H9 (cell line): ENCODE measurements around the gene NFATC1. TPM values are rescaled to one million over a fixed set of nuclear protein-coding genes. Genes with fewer than 3 reads are reported as not detected.

Experiments
- DNase-seq: peaks from one replicate; pipeline ENCODE4 v3.0.0-alpha.2; 2017
- H2AFZ ChIP-seq: one replicate; pipeline ENCODE4 v1.6.1; 2013; ENCODE audit warnings: mild to moderate bottlenecking, low read length, control low read depth, moderate library complexity
- H2AK5ac ChIP-seq: 2 replicates; pipeline ENCODE4 v1.6.1; 2013; ENCODE audit warnings: low read length, control low read depth, mixed read lengths; ENCODE audit not compliant: insufficient read length
- H2BK120ac ChIP-seq: one replicate; pipeline ENCODE4 v1.6.1; 2013; ENCODE audit warnings: low read depth, mild to moderate bottlenecking, low read length, control low read depth, inconsistent platforms; ENCODE audit not compliant: poor library complexity, severe bottlenecking
- H2BK12ac ChIP-seq: 2 replicates; pipeline ENCODE4 v1.6.1; 2013; ENCODE audit warnings: low read length, control low read depth, mixed read lengths, low read depth; ENCODE audit not compliant: insufficient read length
- H2BK15ac ChIP-seq: 2 replicates; pipeline ENCODE4 v1.6.1; 2013; ENCODE audit warnings: low read depth, low read length, control low read depth
- H2BK20ac ChIP-seq: one replicate; pipeline ENCODE4 v1.6.1; 2013; ENCODE audit warnings: low read depth, mild to moderate bottlenecking, low read length, control low read depth, inconsistent platforms; ENCODE audit not compliant: poor library complexity, severe bottlenecking
- H2BK5ac ChIP-seq: 2 replicates; pipeline ENCODE4 v1.6.1; 2013; ENCODE audit warnings: low read length, control low read depth, mixed read lengths; ENCODE audit not compliant: insufficient read length
- H3K14ac ChIP-seq: 2 replicates; pipeline ENCODE4 v1.6.1; 2013; ENCODE audit warnings: low read length, control low read depth; ENCODE audit not compliant: insufficient read depth
- H3K18ac ChIP-seq: 2 replicates; pipeline ENCODE4 v1.6.1; 2013; ENCODE audit warnings: low read depth, mild to moderate bottlenecking, mixed read lengths, low read length, control low read depth; ENCODE audit not compliant: insufficient read length
- H3K23ac ChIP-seq: 2 replicates; pipeline ENCODE4 v1.6.1; 2013; ENCODE audit warnings: low read length, control low read depth, mixed read lengths, low read depth; ENCODE audit not compliant: insufficient read length
- H3K23me2 ChIP-seq: 2 replicates; pipeline ENCODE4 v1.6.1; 2013; ENCODE audit warnings: low read depth, mild to moderate bottlenecking, mixed read lengths, low read length, control low read depth; ENCODE audit not compliant: insufficient read length, poor library complexity, severe bottlenecking
- H3K27ac ChIP-seq: 2 replicates; pipeline ENCODE4 v1.5.1; 2013; ENCODE audit warnings: low read length, control low read depth, mixed read lengths, low read depth; ENCODE audit not compliant: insufficient read length
- H3K27me3 ChIP-seq: 2 replicates; pipeline ENCODE4 v1.6.1; 2013; ENCODE audit warnings: low read length, control low read depth, inconsistent platforms; ENCODE audit not compliant: insufficient read depth
- H3K4ac ChIP-seq: 2 replicates; pipeline ENCODE4 v1.6.1; 2013; ENCODE audit warnings: low read depth, mild to moderate bottlenecking, control low read depth, inconsistent platforms, low read length, moderate library complexity
- H3K4me1 ChIP-seq: 2 replicates; pipeline ENCODE4 v1.6.1; 2013; ENCODE audit warnings: low read length, control low read depth, inconsistent platforms; ENCODE audit not compliant: insufficient read depth
- H3K4me2 ChIP-seq: 2 replicates; pipeline ENCODE4 v1.6.1; 2013; ENCODE audit warnings: low read length, control low read depth, mixed read lengths; ENCODE audit not compliant: insufficient read length, insufficient read depth
- H3K56ac ChIP-seq: 2 replicates; pipeline ENCODE4 v1.6.1; 2013; ENCODE audit warnings: low read depth, mild to moderate bottlenecking, mixed read lengths, low read length, control low read depth; ENCODE audit not compliant: insufficient read length
- H3K79me1 ChIP-seq: 2 replicates; pipeline ENCODE4 v1.6.1; 2013; ENCODE audit warnings: low read depth, mild to moderate bottlenecking, moderate library complexity, low read length, control low read depth, inconsistent platforms; ENCODE audit not compliant: insufficient read depth, poor library complexity, severe bottlenecking
- H3K79me2 ChIP-seq: 2 replicates; pipeline ENCODE4 v1.6.1; 2013; ENCODE audit warnings: low read length, control low read depth, inconsistent platforms; ENCODE audit not compliant: insufficient read depth
- H3K9ac ChIP-seq: 2 replicates; pipeline ENCODE4 v1.6.1; 2013; ENCODE audit warnings: low read length, control low read depth, mixed read lengths; ENCODE audit not compliant: insufficient read length; ENCODE audit errors: extremely low read depth
- H3K9me3 ChIP-seq: one replicate; pipeline ENCODE4 v1.6.1; 2013; ENCODE audit warnings: low read depth, low read length, inconsistent platforms; ENCODE audit not compliant: control insufficient read depth
- H3T11ph ChIP-seq: one replicate; pipeline ENCODE4 v1.6.1; 2013; ENCODE audit warnings: mild to moderate bottlenecking, low read length, control low read depth, inconsistent platforms
- H4K20me1 ChIP-seq: one replicate; pipeline ENCODE4 v1.6.1; 2013; ENCODE audit not compliant: control insufficient read depth, insufficient read length, insufficient read depth
- H4K5ac ChIP-seq: 2 replicates; pipeline ENCODE4 v1.6.1; 2013; ENCODE audit warnings: low read depth, mild to moderate bottlenecking, mixed read lengths, low read length, control low read depth; ENCODE audit not compliant: insufficient read length
- H4K8ac ChIP-seq: replicated peaks from 2 replicates; pipeline ENCODE4 v1.6.1; 2013; ENCODE audit warnings: low read length, control low read depth, mixed read lengths, low read depth; ENCODE audit not compliant: insufficient read length
- H4K91ac ChIP-seq: 2 replicates; pipeline ENCODE4 v1.6.1; 2013; ENCODE audit warnings: low read depth, mild to moderate bottlenecking, moderate library complexity, mixed read lengths, low read length, control low read depth; ENCODE audit not compliant: insufficient read length
- H3K27ac Mint-ChIP-seq, 3 experiments: 2 replicates in 2 of 3; 3 replicates in 1 of 3; pipeline ENCODE4 v1.8.0; 2020 to 2021; ENCODE audit warnings: mixed read lengths in 3 of 3, mild to moderate bottlenecking in 1 of 3, moderate library complexity in 1 of 3
- H3K27me3 Mint-ChIP-seq: 2 replicates; pipeline ENCODE4 v1.8.0; 2021; ENCODE audit warnings: low read depth, mild to moderate bottlenecking, moderate library complexity, mixed read lengths
- H3K36me3 Mint-ChIP-seq, 3 experiments: 2 replicates in 2 of 3; 3 replicates in 1 of 3; pipeline ENCODE4 v1.8.0; 2020 to 2021; ENCODE audit warnings: low read depth in 3 of 3, mixed read lengths in 3 of 3; ENCODE audit not compliant: insufficient read depth in 1 of 3
- H3K4me1 Mint-ChIP-seq, 2 experiments: 2 replicates each; pipeline ENCODE4 v1.8.0; 2020; ENCODE audit warnings: mixed read lengths in 2 of 2
- H3K4me3 Mint-ChIP-seq, 2 experiments: 2 replicates in 1 of 2; 3 replicates in 1 of 2; pipeline ENCODE4 v1.8.0; 2020 to 2021; ENCODE audit warnings: mild to moderate bottlenecking in 2 of 2, mixed read lengths in 2 of 2, moderate library complexity in 1 of 2
- H3K9me3 Mint-ChIP-seq, 2 experiments: 2 replicates in 1 of 2; 3 replicates in 1 of 2; pipeline ENCODE4 v1.8.0; 2020; ENCODE audit warnings: mild to moderate bottlenecking in 2 of 2, mixed read lengths in 2 of 2, moderate library complexity in 1 of 2
- CTCF ChIP-seq: fragments of 200-600 bp; sonication (generic); conservative IDR thresholded peaks from 3 replicates; pipeline ENCODE4 v1.8.0; 2021; ENCODE audit warnings: antibody characterized with exemption, mild to moderate bottlenecking
- WGBS: extraction: QIAGEN DNeasy Blood & Tissue Kit; methylation state at CpG from one replicate; pipeline ENCODE4 v1.1.7; 2013; ENCODE audit warnings: missing lambda C conversion rate, low lambda C conversion rate, mixed read lengths; ENCODE audit not compliant: insufficient read length; ENCODE audit errors: extremely low coverage; 5-methylcytosine and 5-hydroxymethylcytosine counted together
- total RNA-seq: library from RNA; stranded (reverse); gene quantifications from 2 replicates; pipeline ENCODE4 v1.2.1, GENCODE V29; 2021

The NFATC1 gene
- total RNA-seq, 1 experiment from 2014 or later = 5.5 TPM

GRCh38 chr18:79421275-79421857, 25.6 kb downstream of the NFATC1 start:
- no peak overlapping the region for H2AK5ac ChIP-seq
- peak overlapping the region in 1 of 3 experiments; percentile 59; a peak in 1 of 7 replicates for H3K27ac Mint-ChIP-seq
- no peak overlapping the region for H2BK120ac ChIP-seq
- H3K18ac ChIP-seq = no peak overlapping the region
- no CpG with 5 or more reads among the region's 26 CpGs for WGBS
- no peak overlapping the region for H3K23ac ChIP-seq
- no peak overlapping the region for H3K4me3 Mint-ChIP-seq
- H4K8ac ChIP-seq = no peak overlapping the region
- H3K4me2 ChIP-seq = no peak overlapping the region
- H2AFZ ChIP-seq = no peak overlapping the region
- H2BK15ac ChIP-seq = no peak overlapping the region
- H4K91ac ChIP-seq = no peak overlapping the region
- H2BK12ac ChIP-seq = no peak overlapping the region
- peaks cover 4 to 23% of the 10 kb centered on the region in 2 experiments for H3K4me1 Mint-ChIP-seq
- H3K56ac ChIP-seq = no peak overlapping the region
- H4K20me1 ChIP-seq = no peaks in the 10 kb centered on the region
- no peak overlapping the region for H3K4ac ChIP-seq
- H3K9ac ChIP-seq = no peak overlapping the region
- H3K36me3 Mint-ChIP-seq = peaks cover 3 to 10% (median 10%) of the 10 kb centered on the region in 3 experiments; a peak in 5 of 7 replicates
- no peaks in the 10 kb centered on the region for H3K79me1 ChIP-seq
- H3K79me2 ChIP-seq = no peaks in the 10 kb centered on the region
- no peak for DNase-seq
- no peak overlapping the region; the same call in 1 of the 2 replicates for H3K14ac ChIP-seq
- TF ChIP-seq CTCF = no peak
- H4K5ac ChIP-seq = no peak overlapping the region
- H3K9me3 Mint-ChIP-seq = no peaks in the 10 kb centered on the region; a peak in 2 of 5 replicates
- H3K23me2 ChIP-seq = no peaks in the 10 kb centered on the region
- no peaks in the 10 kb centered on the region for H3K27me3 ChIP-seq
- no peak overlapping the region for H3K27ac ChIP-seq
- no peaks in the 10 kb centered on the region for H3K9me3 ChIP-seq
- H3T11ph ChIP-seq = no peak overlapping the region
- H2BK20ac ChIP-seq = no peak overlapping the region
- H3K27me3 Mint-ChIP-seq = peaks cover 2% of the 10 kb centered on the region; the same call in 1 of the 2 replicates
- no peak overlapping the region for H2BK5ac ChIP-seq
- H3K4me1 ChIP-seq = no peaks in the 10 kb centered on the region
